ENCODE results near the gene MAN1C1. TPM values are rescaled to one million over a fixed set of nuclear protein-coding genes. Genes with fewer than 3 reads are reported as not detected.
"Not testable (repeated sequence)": the region's sequence is repeated elsewhere in the genome, so short reads cannot be mapped to it uniquely, and the experiment has no call there.

The MAN1C1 gene
- total RNA-seq, 1 donor, result 12.9 TPM

- not testable (repeated sequence) for H3K9me3 ChIP-seq (ENCODE audit: low read depth, low read length); H3K4me1 ChIP-seq (ENCODE audit: insufficient read depth, low read length); H3K27me3 ChIP-seq (ENCODE audit: insufficient read depth, low read length); H3K4me3 ChIP-seq (ENCODE audit: low read length)
These were observed 46.4 kb downstream of the MAN1C1 start for GRCh38 chr1:25662959-25663358.

GRCh38 chr1:25664357-25665199 lies 48.0 kb downstream of the MAN1C1 start:
- Histone ChIP-seq H3K4me1 (ENCODE audit: insufficient read depth, low read length) (no peaks in the 10 kb centered on the region), H3K4me3 (ENCODE audit: low read length) (no peak overlapping the region), H3K9me3 (ENCODE audit: low read depth, low read length) (no peaks in the 10 kb centered on the region), H3K27me3 (ENCODE audit: insufficient read depth, low read length) (no peaks in the 10 kb centered on the region)

- Histone ChIP-seq H3K27me3 (ENCODE audit: insufficient read depth, low read length) (no peaks in the 10 kb centered on the region), H3K9me3 (ENCODE audit: low read depth, low read length) (no peaks in the 10 kb centered on the region)
These were observed 49.9 kb downstream of the MAN1C1 start for GRCh38 chr1:25666460-25666859.

GRCh38 chr1:25668931-25669573 lies 52.5 kb downstream of the MAN1C1 start:
- H3K9me3 ChIP-seq (ENCODE audit: low read depth, low read length), result no peaks in the 10 kb centered on the region
- H3K4me3 ChIP-seq (ENCODE audit: low read length), result no peak overlapping the region
- no peaks in the 10 kb centered on the region for H3K27me3 ChIP-seq (ENCODE audit: insufficient read depth, low read length)
- H3K4me1 ChIP-seq (ENCODE audit: insufficient read depth, low read length), result peaks cover 6% of the 10 kb centered on the region

More at GRCh38 chr1:25666460-25666859, 49.9 kb downstream of the MAN1C1 start:
- H3K4me3 ChIP-seq (ENCODE audit: low read length), result no peak overlapping the region
- H3K4me1 ChIP-seq (ENCODE audit: insufficient read depth, low read length), result no peaks in the 10 kb centered on the region

GRCh38 chr1:25669781-25670567 lies 53.4 kb downstream of the MAN1C1 start:
- no peak overlapping the region for H3K4me3 ChIP-seq (ENCODE audit: low read length)
- H3K9me3 ChIP-seq (ENCODE audit: low read depth, low read length), result no peaks in the 10 kb centered on the region
- H3K27me3 ChIP-seq (ENCODE audit: insufficient read depth, low read length), result no peaks in the 10 kb centered on the region
- peaks cover 15% of the 10 kb centered on the region for H3K4me1 ChIP-seq (ENCODE audit: insufficient read depth, low read length)

- Histone ChIP-seq H3K4me3 (ENCODE audit: low read length) (no peak overlapping the region), H3K4me1 (ENCODE audit: insufficient read depth, low read length) (peaks cover 27% of the 10 kb centered on the region), H3K27me3 (ENCODE audit: insufficient read depth, low read length) (no peaks in the 10 kb centered on the region), H3K9me3 (ENCODE audit: low read depth, low read length) (no peaks in the 10 kb centered on the region)
These were observed 55.3 kb downstream of the MAN1C1 start for GRCh38 chr1:25671929-25672328.

GRCh38 chr1:25672763-25673409 lies 56.3 kb downstream of the MAN1C1 start:
- H3K4me1 ChIP-seq (ENCODE audit: insufficient read depth, low read length), result peaks cover 34% of the 10 kb centered on the region
- no peak overlapping the region for H3K4me3 ChIP-seq (ENCODE audit: low read length)
- H3K27me3 ChIP-seq (ENCODE audit: insufficient read depth, low read length), result no peaks in the 10 kb centered on the region
- H3K9me3 ChIP-seq (ENCODE audit: low read depth, low read length), result no peaks in the 10 kb centered on the region

- peaks cover 34% of the 10 kb centered on the region for H3K4me1 ChIP-seq (ENCODE audit: insufficient read depth, low read length)
These were observed 56.9 kb downstream of the MAN1C1 start for GRCh38 chr1:25673456-25673855.

GRCh38 chr1:25673962-25674806 lies 57.6 kb downstream of the MAN1C1 start:
- Histone ChIP-seq H3K9me3 (ENCODE audit: low read depth, low read length) (no peaks in the 10 kb centered on the region), H3K4me3 (ENCODE audit: low read length) (no peak overlapping the region), H3K27me3 (ENCODE audit: insufficient read depth, low read length) (no peaks in the 10 kb centered on the region), H3K4me1 (ENCODE audit: insufficient read depth, low read length) (peaks cover 39% of the 10 kb centered on the region)

More at GRCh38 chr1:25673456-25673855, 56.9 kb downstream of the MAN1C1 start:
- Histone ChIP-seq H3K27me3 (ENCODE audit: insufficient read depth, low read length) (no peaks in the 10 kb centered on the region), H3K9me3 (ENCODE audit: low read depth, low read length) (no peaks in the 10 kb centered on the region), H3K4me3 (ENCODE audit: low read length) (no peak overlapping the region)

- no peaks in the 10 kb centered on the region for H3K27me3 ChIP-seq (ENCODE audit: insufficient read depth, low read length)
- no peak overlapping the region for H3K4me3 ChIP-seq (ENCODE audit: low read length)
- H3K4me1 ChIP-seq (ENCODE audit: insufficient read depth, low read length), result peaks cover 41% of the 10 kb centered on the region
- H3K9me3 ChIP-seq (ENCODE audit: low read depth, low read length), result no peaks in the 10 kb centered on the region
These were observed 58.2 kb downstream of the MAN1C1 start for GRCh38 chr1:25674807-25675084.

- Histone ChIP-seq H3K4me3 (ENCODE audit: low read length) (no peak overlapping the region), H3K27me3 (ENCODE audit: insufficient read depth, low read length) (no peaks in the 10 kb centered on the region), H3K9me3 (ENCODE audit: low read depth, low read length) (no peaks in the 10 kb centered on the region), H3K4me1 (ENCODE audit: insufficient read depth, low read length) (peaks cover 41% of the 10 kb centered on the region)
These were observed 59.3 kb downstream of the MAN1C1 start for GRCh38 chr1:25675729-25676476.

- Histone ChIP-seq H3K9me3 (ENCODE audit: low read depth, low read length) (no peaks in the 10 kb centered on the region), H3K27me3 (ENCODE audit: insufficient read depth, low read length) (no peaks in the 10 kb centered on the region), H3K4me3 (ENCODE audit: low read length) (no peak overlapping the region), H3K4me1 (ENCODE audit: insufficient read depth, low read length) (peaks cover 41% of the 10 kb centered on the region)
These were observed 59.9 kb downstream of the MAN1C1 start for GRCh38 chr1:25676488-25676887.

- Histone ChIP-seq H3K27me3 (ENCODE audit: insufficient read depth, low read length) (no peaks in the 10 kb centered on the region), H3K9me3 (ENCODE audit: low read depth, low read length) (no peaks in the 10 kb centered on the region), H3K4me1 (ENCODE audit: insufficient read depth, low read length) (peaks cover 41% of the 10 kb centered on the region), H3K4me3 (ENCODE audit: low read length) (no peak overlapping the region)
These were observed 60.7 kb downstream of the MAN1C1 start for GRCh38 chr1:25677193-25677773.
